ENCODE measurements around the gene EPS8.

- TF ChIP-seq EZH2 (IDR thresholded peaks at IDR 0.05; ENCODE audit: borderline replicate concordance, low read depth, low read length, severe bottlenecking) = no peak
- TF ChIP-seq, protein P1, sequence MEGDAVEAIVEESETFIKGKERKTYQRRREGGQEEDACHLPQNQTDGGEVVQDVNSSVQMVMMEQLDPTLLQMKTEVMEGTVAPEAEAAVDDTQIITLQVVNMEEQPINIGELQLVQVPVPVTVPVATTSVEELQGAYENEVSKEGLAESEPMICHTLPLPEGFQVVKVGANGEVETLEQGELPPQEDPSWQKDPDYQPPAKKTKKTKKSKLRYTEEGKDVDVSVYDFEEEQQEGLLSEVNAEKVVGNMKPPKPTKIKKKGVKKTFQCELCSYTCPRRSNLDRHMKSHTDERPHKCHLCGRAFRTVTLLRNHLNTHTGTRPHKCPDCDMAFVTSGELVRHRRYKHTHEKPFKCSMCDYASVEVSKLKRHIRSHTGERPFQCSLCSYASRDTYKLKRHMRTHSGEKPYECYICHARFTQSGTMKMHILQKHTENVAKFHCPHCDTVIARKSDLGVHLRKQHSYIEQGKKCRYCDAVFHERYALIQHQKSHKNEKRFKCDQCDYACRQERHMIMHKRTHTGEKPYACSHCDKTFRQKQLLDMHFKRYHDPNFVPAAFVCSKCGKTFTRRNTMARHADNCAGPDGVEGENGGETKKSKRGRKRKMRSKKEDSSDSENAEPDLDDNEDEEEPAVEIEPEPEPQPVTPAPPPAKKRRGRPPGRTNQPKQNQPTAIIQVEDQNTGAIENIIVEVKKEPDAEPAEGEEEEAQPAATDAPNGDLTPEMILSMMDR (IDR thresholded peaks at IDR 0.05; ENCODE audit: borderline replicate concordance, extremely low read depth, low read length, poor library complexity, severe bottlenecking) = no peak
Observed at GRCh38 chr12:15662983-15663659, 126.1 kb downstream of the EPS8 start.

Measured in DND-41 (cell line).